ENCODE results near the gene RAB4B. TPM values are rescaled to one million over a fixed set of nuclear protein-coding genes. Genes with fewer than 3 reads are reported as not detected.

RAB4B gene
- total RNA-seq: 14.3 and 17.5 TPM in 2 replicates

GRCh38 chr19:40777937-40778705, at the start of gene RAB4B:
TSS of gene RAB4B (plus strand) at chr19:40778247. CDS start at chr19:40778376, 129 bp downstream.

GRCh38 chr19:40750058-40750873, 27.8 kb upstream of the RAB4B start, which contains the start of gene ACTMAP:
TSS of gene ACTMAP (minus strand) at chr19:40750477. CDS start at chr19:40749803, 674 bp downstream.

GRCh38 chr19:40750874-40751537, 27.0 kb upstream of the RAB4B start, which contains the start of gene SNRPA:
TSS of gene SNRPA (plus strand) at chr19:40751203. CDS start at chr19:40751409, 206 bp downstream.

GRCh38 chr19:40774916-40775631, 3.0 kb upstream of the RAB4B start, which contains the start of gene MIA:
TSS of gene MIA (plus strand) at chr19:40775521. CDS start at chr19:40775543, 22 bp downstream.

GRCh38 chr19:40798683-40799557, 20.9 kb downstream of the RAB4B start, which contains the start of gene EGLN2:
TSS of gene EGLN2 (plus strand) at chr19:40799191. CDS start at chr19:40800573, 1,382 bp downstream.

Other genes with a start within 250 kb of the RAB4B start
- gene SHKBP1, start 201.4 kb upstream of the RAB4B start, total RNA-seq: 30.4 and 35.4 TPM in 2 replicates
- 32.6 and 35.1 TPM in 2 replicates for gene LTBP4, start 176.9 kb upstream of the RAB4B start, total RNA-seq
- gene NUMBL, start 87.6 kb upstream of the RAB4B start, total RNA-seq: 41.7 and 48.8 TPM in 2 replicates
- gene COQ8B, start 61.4 kb upstream of the RAB4B start, total RNA-seq: 39.1 and 52.5 TPM in 2 replicates
- gene ITPKC, start 61.1 kb upstream of the RAB4B start, total RNA-seq: 13.0 and 14.1 TPM in 2 replicates
- gene ACTMAP, start 27.8 kb upstream of the RAB4B start, total RNA-seq: 1.1 and 1.5 TPM in 2 replicates
- 31.0 and 31.1 TPM in 2 replicates for gene SNRPA, start 27.0 kb upstream of the RAB4B start, total RNA-seq
- not detected in 2 replicates for gene MIA, start 2.7 kb upstream of the RAB4B start, total RNA-seq
- 91.1 and 112 TPM in 2 replicates for gene EGLN2, start 20.9 kb downstream of the RAB4B start, total RNA-seq
- gene CYP2A6, start 72.2 kb downstream of the RAB4B start, total RNA-seq: not detected in 2 replicates
- gene CYP2A7, start 104.0 kb downstream of the RAB4B start, total RNA-seq: not detected in 2 replicates
- gene CYP2B6, start 213.0 kb downstream of the RAB4B start, total RNA-seq: not detected in 2 replicates